Immature natural killer cell (primary cell): Measurements from ENCODE around the gene CD4. TPM values are rescaled to one million over a fixed set of nuclear protein-coding genes. Genes with fewer than 3 reads are reported as not detected.

Experiments
- DNase-seq, 3 donors: peaks; one replicate each; pipeline ENCODE4 v3.0.0; 2022; ENCODE audit warnings: mixed read lengths in 1 of 3
- H3K27ac Mint-ChIP-seq, 6 donors: one replicate each; pipeline ENCODE4 v1.8.0; 2020; ENCODE audit warnings: mixed read lengths in 6 of 6, mild to moderate bottlenecking in 5 of 6, inconsistent platforms in 4 of 6, moderate library complexity in 3 of 6
- H3K27me3 Mint-ChIP-seq, 3 donors: one replicate each; pipeline ENCODE4 v1.8.0; 2020 to 2021; ENCODE audit warnings: low read depth in 3 of 3, mild to moderate bottlenecking in 3 of 3, mixed read lengths in 3 of 3, moderate library complexity in 3 of 3, inconsistent platforms in 1 of 3
- H3K36me3 Mint-ChIP-seq, 3 donors: one replicate each; pipeline ENCODE4 v1.8.0; 2020; ENCODE audit warnings: mixed read lengths in 3 of 3, inconsistent platforms in 2 of 3, mild to moderate bottlenecking in 2 of 3
- H3K4me1 Mint-ChIP-seq, 2 donors: one replicate each; pipeline ENCODE4 v1.8.0; 2020; ENCODE audit warnings: inconsistent platforms in 2 of 2, mild to moderate bottlenecking in 2 of 2, mixed read lengths in 2 of 2, moderate library complexity in 1 of 2
- H3K4me3 Mint-ChIP-seq, 5 donors: one replicate each; pipeline ENCODE4 v1.8.0; 2020; ENCODE audit warnings: mild to moderate bottlenecking in 5 of 5, mixed read lengths in 5 of 5, inconsistent platforms in 3 of 5, moderate library complexity in 3 of 5
- H3K9me3 Mint-ChIP-seq, 6 donors: one replicate each; pipeline ENCODE4 v1.8.0; 2020; ENCODE audit warnings: mild to moderate bottlenecking in 6 of 6, mixed read lengths in 6 of 6, inconsistent platforms in 4 of 6, moderate library complexity in 3 of 6
- polyA plus RNA-seq, 3 donors: library from polyadenylated mRNA; unstranded; fragments of 300-500 nt; fragmentation: Illumina TruSeq; gene quantifications; one replicate each; pipeline ENCODE4 v1.2.3, GENCODE V29; 2021

The CD4 gene
- polyA plus RNA-seq, 3 donors from 2014 or later: 2.0 to 11.7 (median 6.6) TPM

GRCh38 chr12:6837370-6838060 is 48.2 kb downstream of the CD4 start:
- Mint-ChIP-seq H3K4me1 (peaks cover 0 to 2% of the 10 kb centered on the region in 2 donors), H3K4me3 (no peak overlapping the region), H3K9me3 (no peaks in the 10 kb centered on the region), H3K27ac (no peak overlapping the region), H3K36me3 (no peaks in the 10 kb centered on the region), H3K27me3 (peaks cover 0 to 5% (median 3%) of the 10 kb centered on the region in 3 donors)
- DNase-seq: no peak

- Mint-ChIP-seq H3K27ac (no peak overlapping the region), H3K4me1 (peaks cover 0 to 2% of the 10 kb centered on the region in 2 donors), H3K4me3 (no peak overlapping the region), H3K9me3 (no peaks in the 10 kb centered on the region), H3K36me3 (no peaks in the 10 kb centered on the region), H3K27me3 (peaks cover 0 to 5% (median 3%) of the 10 kb centered on the region in 3 donors)
- no peak for DNase-seq
Measured at GRCh38 chr12:6838854-6839253, 49.5 kb downstream of the CD4 start.

- H3K36me3 Mint-ChIP-seq: no peaks in the 10 kb centered on the region
- no peak overlapping the region for H3K27ac Mint-ChIP-seq
- no peaks in the 10 kb centered on the region for H3K9me3 Mint-ChIP-seq
- no peak for DNase-seq
- H3K4me1 Mint-ChIP-seq: peaks cover 0 to 2% of the 10 kb centered on the region in 2 donors
- peaks cover 0 to 3% (median 1%) of the 10 kb centered on the region in 3 donors for H3K27me3 Mint-ChIP-seq
- H3K4me3 Mint-ChIP-seq: no peak overlapping the region
Measured at GRCh38 chr12:6839482-6840201, 50.3 kb downstream of the CD4 start.

- no peak overlapping the region for H3K27ac Mint-ChIP-seq
- H3K4me1 Mint-ChIP-seq: peaks cover 0 to 2% of the 10 kb centered on the region in 2 donors
- H3K4me3 Mint-ChIP-seq: no peak overlapping the region
- no peak for DNase-seq
- no peaks in the 10 kb centered on the region for H3K9me3 Mint-ChIP-seq
- H3K27me3 Mint-ChIP-seq: peaks cover 0 to 3% (median 0%) of the 10 kb centered on the region in 3 donors
- no peaks in the 10 kb centered on the region for H3K36me3 Mint-ChIP-seq
Measured at GRCh38 chr12:6840330-6840729, 51.0 kb downstream of the CD4 start.

GRCh38 chr12:6840761-6841515 is 51.6 kb downstream of the CD4 start, which contains the start of gene GNB3:
TSS of gene GNB3 (plus strand) at chr12:6840925. CDS start at chr12:6841288, 363 bp downstream.
- no peaks in the 10 kb centered on the region for H3K4me1 Mint-ChIP-seq
- H3K4me3 Mint-ChIP-seq: no peak within 1 kb of the TSS

GRCh38 chr12:6842075-6842474 is 52.7 kb downstream of the CD4 start:
- H3K27me3 Mint-ChIP-seq: peaks cover 0 to 3% (median 0%) of the 10 kb centered on the region in 3 donors
- DNase-seq: no peak
- H3K27ac Mint-ChIP-seq: no peak overlapping the region
- H3K4me3 Mint-ChIP-seq: no peak overlapping the region
- no peaks in the 10 kb centered on the region for H3K36me3 Mint-ChIP-seq
- no peaks in the 10 kb centered on the region for H3K4me1 Mint-ChIP-seq
- H3K9me3 Mint-ChIP-seq: no peaks in the 10 kb centered on the region

More at GRCh38 chr12:6840761-6841515, 51.6 kb downstream of the CD4 start, which contains the start of gene GNB3:
- no peak for DNase-seq
- no peaks in the 10 kb centered on the region for H3K9me3 Mint-ChIP-seq
- peaks cover 0 to 3% (median 0%) of the 10 kb centered on the region in 3 donors for H3K27me3 Mint-ChIP-seq
- no peak within 1 kb of the TSS for H3K27ac Mint-ChIP-seq
- no peaks in the 10 kb centered on the region for H3K36me3 Mint-ChIP-seq

- no peak for DNase-seq
- Mint-ChIP-seq H3K9me3 (no peaks in the 10 kb centered on the region), H3K27ac (no peak overlapping the region)
Measured at GRCh38 chr12:6843118-6843902, 54.0 kb downstream of the CD4 start.

GRCh38 chr12:6845395-6845794 is 56.1 kb downstream of the CD4 start:
- Mint-ChIP-seq H3K36me3 (no peaks in the 10 kb centered on the region), H3K27me3 (peaks cover 0 to 5% (median under 1%) of the 10 kb centered on the region in 3 donors), H3K9me3 (no peaks in the 10 kb centered on the region), H3K4me3 (no peak overlapping the region), H3K27ac (no peak overlapping the region), H3K4me1 (no peaks in the 10 kb centered on the region)
- DNase-seq: no peak

More at GRCh38 chr12:6843118-6843902, 54.0 kb downstream of the CD4 start:
- Mint-ChIP-seq H3K4me1 (no peaks in the 10 kb centered on the region), H3K4me3 (no peak overlapping the region), H3K27me3 (peaks cover 0 to under 1% (median 0%) of the 10 kb centered on the region in 3 donors), H3K36me3 (no peaks in the 10 kb centered on the region)

- no peaks in the 10 kb centered on the region for H3K9me3 Mint-ChIP-seq
- peaks cover 5 to 10% (median 6%) of the 10 kb centered on the region in 3 donors for H3K27me3 Mint-ChIP-seq
- no peak for DNase-seq
- H3K4me1 Mint-ChIP-seq: peaks cover 6 to 7% of the 10 kb centered on the region in 2 donors
- no peak overlapping the region for H3K27ac Mint-ChIP-seq
- H3K4me3 Mint-ChIP-seq: no peak overlapping the region
- H3K36me3 Mint-ChIP-seq: no peaks in the 10 kb centered on the region
Measured at GRCh38 chr12:6846316-6846869, 57.1 kb downstream of the CD4 start.

GRCh38 chr12:6847676-6848075 is 58.3 kb downstream of the CD4 start:
- peaks cover 10 to 14% of the 10 kb centered on the region in 2 donors for H3K4me1 Mint-ChIP-seq
- H3K9me3 Mint-ChIP-seq: no peaks in the 10 kb centered on the region
- H3K4me3 Mint-ChIP-seq: no peak overlapping the region
- peak overlapping the region in 1 of 6 donors; percentile 59 for H3K27ac Mint-ChIP-seq
- no peak for DNase-seq
- H3K36me3 Mint-ChIP-seq: no peaks in the 10 kb centered on the region
- peaks cover 6 to 11% (median 10%) of the 10 kb centered on the region in 3 donors for H3K27me3 Mint-ChIP-seq

GRCh38 chr12:6849427-6849826 is 60.1 kb downstream of the CD4 start:
- H3K27me3 Mint-ChIP-seq: peaks cover 6 to 11% (median 10%) of the 10 kb centered on the region in 3 donors
- peak overlapping the region in 1 of 6 donors; percentile 17 for H3K27ac Mint-ChIP-seq
- H3K36me3 Mint-ChIP-seq: no peaks in the 10 kb centered on the region
- DNase-seq: no peak
- no peaks in the 10 kb centered on the region for H3K9me3 Mint-ChIP-seq
- H3K4me1 Mint-ChIP-seq: peaks cover 21 to 29% of the 10 kb centered on the region in 2 donors
- H3K4me3 Mint-ChIP-seq: peak overlapping the region in 2 of 5 donors; percentile 3 to 51

GRCh38 chr12:6849976-6850560 is 60.7 kb downstream of the CD4 start:
- Mint-ChIP-seq H3K9me3 (no peaks in the 10 kb centered on the region), H3K27ac (peak overlapping the region in 2 of 6 donors; percentile 34 to 40), H3K4me3 (peak overlapping the region in 3 of 5 donors; percentile 9 to 65 (median 51)), H3K27me3 (peaks cover 6 to 11% (median 10%) of the 10 kb centered on the region in 3 donors), H3K36me3 (no peaks in the 10 kb centered on the region), H3K4me1 (peaks cover 21 to 29% of the 10 kb centered on the region in 2 donors)
- no peak for DNase-seq
